ENCODE results near the gene FAM72C.
"Not testable (repeated sequence)": the region's sequence is repeated elsewhere in the genome, so short reads cannot be mapped to it uniquely, and the experiment has no call there.

- TF ChIP-seq CTCF (IDR thresholded peaks at IDR 0.05; ENCODE audit: low read depth, low read length); EZH2phosphoT487 (IDR thresholded peaks at IDR 0.05; ENCODE audit: low read depth): not testable (repeated sequence)
Measured at GRCh38 chr1:144014528-144014927, 42.7 kb upstream of the FAM72C start.
